HG02870 (cell line): ENCODE results near the gene MAN2C1.
A peak's percentile ranks its signal among the peaks of the same experiment; 100 is the strongest.
"Not testable (repeated sequence)": the region's sequence is repeated elsewhere in the genome, so short reads cannot be mapped to it uniquely, and the experiment has no call there.

ENCODE experiments used
- ATAC-seq: cut with Tn5 transposase; IDR thresholded peaks from one replicate; pipeline ENCODE4 v1.9.1; 2021; ENCODE audit warnings: mild to moderate bottlenecking, moderate library complexity; ENCODE audit not compliant: unreplicated experiment

The MAN2C1 gene

GRCh38 chr15:75367913-75368688, at the start of gene MAN2C1:
Gene MAN2C1 (minus strand): TSS chr15:75368607. CDS start chr15:75368583, 24 bp downstream.
- ATAC-seq = peak; percentile 87

GRCh38 chr15:75416584-75416983, 48.2 kb upstream of the MAN2C1 start:
- ATAC-seq = no peak

- no peak for ATAC-seq
Measured at GRCh38 chr15:75410196-75410595, 41.8 kb upstream of the MAN2C1 start.

- ATAC-seq = no peak
Measured at GRCh38 chr15:75407083-75407482, 38.7 kb upstream of the MAN2C1 start.

- no peak for ATAC-seq
Measured at GRCh38 chr15:75403892-75404291, 35.5 kb upstream of the MAN2C1 start.

GRCh38 chr15:75397494-75397893, 29.1 kb upstream of the MAN2C1 start:
- ATAC-seq = no peak

- ATAC-seq = no peak
Measured at GRCh38 chr15:75389791-75390382, 21.5 kb upstream of the MAN2C1 start.

GRCh38 chr15:75383986-75384385, 15.6 kb upstream of the MAN2C1 start:
- ATAC-seq = not testable (repeated sequence)

- ATAC-seq = no peak
Measured at GRCh38 chr15:75380773-75381172, 12.4 kb upstream of the MAN2C1 start.

- ATAC-seq = no peak
Measured at GRCh38 chr15:75371901-75372688, 3.7 kb upstream of the MAN2C1 start.

GRCh38 chr15:75371486-75371885, 3.1 kb upstream of the MAN2C1 start:
- ATAC-seq = no peak

GRCh38 chr15:75369897-75370581, 1.6 kb upstream of the MAN2C1 start:
- no peak for ATAC-seq

GRCh38 chr15:75368689-75369239, 357 bp upstream of the MAN2C1 start:
- no peak for ATAC-seq

GRCh38 chr15:75367406-75367912, 948 bp downstream of the MAN2C1 start:
- ATAC-seq = no peak

GRCh38 chr15:75367006-75367405, 1.4 kb downstream of the MAN2C1 start:
- ATAC-seq = no peak

GRCh38 chr15:75366163-75366562, 2.2 kb downstream of the MAN2C1 start:
- no peak for ATAC-seq

- no peak for ATAC-seq
Measured at GRCh38 chr15:75364881-75365280, 3.5 kb downstream of the MAN2C1 start.

GRCh38 chr15:75363786-75364185, 4.6 kb downstream of the MAN2C1 start:
- ATAC-seq = no peak

- ATAC-seq = no peak
Measured at GRCh38 chr15:75362642-75363249, 5.7 kb downstream of the MAN2C1 start.

GRCh38 chr15:75361989-75362641, 6.3 kb downstream of the MAN2C1 start:
- no peak for ATAC-seq
